Esophagus squamous epithelium (tissue), 5 donors: ENCODE measurements around the gene FRMD4A. TPM values are rescaled to one million over a fixed set of nuclear protein-coding genes. Genes with fewer than 3 reads are reported as not detected.

Experiments used
- DNase-seq: peaks from one replicate; lab custom pipeline; 2025; lab: John Stamatoyannopoulos, UW
- H3K27ac ChIP-seq, 4 donors: fragments of 200-600 bp; sonication (generic); one replicate each; pipeline ENCODE4 v1.5.1; 2016 to 2019; ENCODE audit warnings: mild to moderate bottlenecking in 1 of 4
- H3K27me3 ChIP-seq, 4 donors: fragments of 200-600 bp; sonication (generic); 1 replicate in 3 of 4; 2 replicates in 1 of 4; pipeline versions ENCODE4 v1.5.1 to v1.6.0; 2017 to 2021; ENCODE audit warnings: antibody characterized with exemption in 1 of 4
- H3K36me3 ChIP-seq, 3 donors: fragments of 200-600 bp; sonication (generic); one replicate each; pipeline ENCODE4 v1.5.1; 2016 to 2019
- H3K4me1 ChIP-seq, 3 donors: fragments of 200-600 bp; sonication (generic); one replicate each; pipeline ENCODE4 v1.5.1; 2017 to 2019
- H3K4me3 ChIP-seq, 4 donors: fragments of 200-600 bp; sonication (generic); 1 replicate in 3 of 4; 2 replicates in 1 of 4; pipeline ENCODE4 v1.5.1; 2016 to 2019; ENCODE audit warnings: mild to moderate bottlenecking in 2 of 4, moderate library complexity in 1 of 4
- H3K9me3 ChIP-seq, 3 donors: fragments of 200-600 bp; sonication (generic); one replicate each; pipeline ENCODE4 v1.5.1; 2016 to 2019
- CTCF ChIP-seq, 6 experiments: fragments of 450-650 bp in 4 of 6; fragments of 200-600 bp in 2 of 6; sonication (generic) in 2 of 6; IDR thresholded peaks; one replicate each; pipeline ENCODE4 v1.5.1; 2016 to 2019; ENCODE audit warnings: antibody characterized with exemption in 6 of 6, mild to moderate bottlenecking in 4 of 6, moderate library complexity in 4 of 6
- POLR2A ChIP-seq, 4 donors: fragments of 450-650 bp; IDR thresholded peaks; one replicate each; pipeline ENCODE4 v1.6.1; 2017; ENCODE audit warnings: antibody characterized with exemption in 4 of 4, mild to moderate bottlenecking in 4 of 4, moderate library complexity in 3 of 4
- WGBS, 2 donors: methylation state at CpG; one replicate each; pipeline ENCODE4 v1.1.5; 2018; 5-methylcytosine and 5-hydroxymethylcytosine counted together
- intact Hi-C: fragments of 100-400 bp; cut with DNase I; formaldehyde crosslinking; loops from one replicate; pipeline ENCODE4 v1.15.0; 2022
- total RNA-seq, 4 donors: library from RNA; depleted of rRNA; stranded (reverse); fragments of >200 nt; gene quantifications; one replicate each; pipeline ENCODE4 v1.1.0, GENCODE V29; 2016
- donor health status: DM: yes; HTN: yes; CAD: no.

Gene FRMD4A
- total RNA-seq, 4 donors from 2014 or later, result 7.3 to 15.3 (median 8.6) TPM

- no peak overlapping the region for H3K4me3 ChIP-seq
- DNase-seq, result no peak
- H3K36me3 ChIP-seq, result no peaks in the 10 kb centered on the region
- TF ChIP-seq POLR2A (IDR thresholded peaks at IDR 0.05) (no peak), CTCF (IDR thresholded peaks at IDR 0.05) (no peak)
- H3K4me1 ChIP-seq, result no peaks in the 10 kb centered on the region
- peaks cover 0 to 42% (median 0%) of the 10 kb centered on the region in 4 donors for H3K27me3 ChIP-seq
- H3K9me3 ChIP-seq, result no peaks in the 10 kb centered on the region
- WGBS, 2 donors, result 36 to 54% methylated on average over 2 to 3 of the region's 3 CpGs
- intact Hi-C loops, result no loop called here
- no peak overlapping the region for H3K27ac ChIP-seq
Measured at GRCh38 chr10:14299556-14299955, 31.2 kb downstream of the FRMD4A start.

GRCh38 chr10:14296065-14296709 lies 34.5 kb downstream of the FRMD4A start:
- no peaks in the 10 kb centered on the region for H3K36me3 ChIP-seq
- TF ChIP-seq POLR2A (IDR thresholded peaks at IDR 0.05) (no peak), CTCF (IDR thresholded peaks at IDR 0.05) (no peak)
- peaks cover 0 to 22% (median 0%) of the 10 kb centered on the region in 4 donors for H3K27me3 ChIP-seq
- H3K4me3 ChIP-seq, result no peak overlapping the region
- WGBS, 2 donors, result 63 to 72% methylated on average over 9 of the region's 9 CpGs
- intact Hi-C loops, result no loop called here
- no peaks in the 10 kb centered on the region for H3K4me1 ChIP-seq
- peaks cover 0 to 7% (median 0%) of the 10 kb centered on the region in 3 donors for H3K9me3 ChIP-seq
- no peak for DNase-seq
- no peak overlapping the region for H3K27ac ChIP-seq

GRCh38 chr10:14294347-14295059 lies 36.2 kb downstream of the FRMD4A start:
- no peaks in the 10 kb centered on the region for H3K36me3 ChIP-seq
- WGBS, 2 donors, result 76 to 82% methylated on average over 14 of the region's 14 CpGs
- no peak overlapping the region for H3K4me3 ChIP-seq
- TF ChIP-seq POLR2A (IDR thresholded peaks at IDR 0.05) (no peak), CTCF (IDR thresholded peaks at IDR 0.05) (no peak)
- intact Hi-C loops, result no loop called here
- H3K4me1 ChIP-seq, result no peaks in the 10 kb centered on the region
- peaks cover 0 to 5% (median 0%) of the 10 kb centered on the region in 4 donors for H3K27me3 ChIP-seq
- peaks cover 0 to 7% (median 2%) of the 10 kb centered on the region in 3 donors for H3K9me3 ChIP-seq
- H3K27ac ChIP-seq, result no peak overlapping the region
- no peak for DNase-seq

- H3K4me1 ChIP-seq, result no peaks in the 10 kb centered on the region
- no peak overlapping the region for H3K4me3 ChIP-seq
- H3K27me3 ChIP-seq, result no peaks in the 10 kb centered on the region
- H3K9me3 ChIP-seq, result peaks cover 0 to 7% (median 2%) of the 10 kb centered on the region in 3 donors
- WGBS, 2 donors, result 14 to 25% methylated on average over 3 of the region's 3 CpGs
- TF ChIP-seq POLR2A (IDR thresholded peaks at IDR 0.05) (no peak), CTCF (IDR thresholded peaks at IDR 0.05) (no peak)
- H3K36me3 ChIP-seq, result no peaks in the 10 kb centered on the region
- H3K27ac ChIP-seq, result no peak overlapping the region
- intact Hi-C loops, result no loop called here
- DNase-seq, result no peak
Measured at GRCh38 chr10:14293526-14293925, 37.2 kb downstream of the FRMD4A start.

GRCh38 chr10:14291296-14291695 lies 39.4 kb downstream of the FRMD4A start:
- DNase-seq, result no peak
- peaks cover 0 to 5% (median 0%) of the 10 kb centered on the region in 4 donors for H3K27me3 ChIP-seq
- no peak for TF ChIP-seq POLR2A (IDR thresholded peaks at IDR 0.05)
- no peak for TF ChIP-seq CTCF (IDR thresholded peaks at IDR 0.05)
- no peaks in the 10 kb centered on the region for H3K36me3 ChIP-seq
- no peak overlapping the region for H3K27ac ChIP-seq
- WGBS, 2 donors, result 77 to 87% methylated on average over 1 of the region's 1 CpG
- intact Hi-C loops, result no loop called here
- no peak overlapping the region for H3K4me3 ChIP-seq
- no peaks in the 10 kb centered on the region for H3K4me1 ChIP-seq
- H3K9me3 ChIP-seq, result peaks cover 0 to 7% (median 2%) of the 10 kb centered on the region in 3 donors
